SK-N-SH (cell line): ENCODE measurements around the gene PHC2. TPM values are rescaled to one million over a fixed set of nuclear protein-coding genes. Genes with fewer than 3 reads are reported as not detected.

Experiments
- CTCF ChIA-PET: fragments of 300-600, 350-600 bp; formaldehyde crosslinking; extraction: SDS; loops from one replicate; lab custom pipeline; 2021; lab: Yijun Ruan, JAX
- POLR2A ChIA-PET: fragments of 350-600 bp; sonication (Branson Sonifier 250); formaldehyde crosslinking; extraction: SDS; loops from one replicate; lab custom pipeline; 2020; ENCODE audit warnings: antibody characterized with exemption, inconsistent platforms; lab: Yijun Ruan, JAX
- DNase-seq: peaks from one replicate; pipeline ENCODE4 v3.0.0; 2012
- H2AFZ ChIP-seq: fragments of 200-600 bp; sonication (generic); 2 replicates; pipeline ENCODE4 v1.8.1; 2016; ENCODE audit warnings: antibody characterized with exemption, mild to moderate bottlenecking, low read depth
- H3F3A ChIP-seq: fragments of 200-600 bp; sonication (generic); replicated peaks from 2 replicates; pipeline ENCODE3; 2016; ENCODE audit warnings: antibody characterized with exemption, mild to moderate bottlenecking; ENCODE audit not compliant: insufficient read depth
- H3K27ac ChIP-seq, 2 experiments: fragments of 200-500 bp in 1 of 2; fragments of 200-600 bp in 1 of 2; sonication (Bioruptor generic) in 1 of 2; sonication (generic), shearing (Covaris generic) in 1 of 2; 2 replicates each; pipeline versions ENCODE4 v1.5.1 to v1.6.1; 2014 to 2016; ENCODE audit warnings: low read depth in 2 of 2, inconsistent platforms in 1 of 2, low read length in 1 of 2, mild to moderate bottlenecking in 1 of 2, mixed read lengths in 1 of 2
- H3K27me3 ChIP-seq: fragments of 200-600 bp; sonication (generic), shearing (Covaris generic); 2 replicates; pipeline ENCODE4 v1.6.1; 2016; ENCODE audit warnings: mixed run types; ENCODE audit not compliant: insufficient read depth
- H3K36me3 ChIP-seq, 2 experiments: fragments of 200-500 bp in 1 of 2; fragments of 200-600 bp in 1 of 2; sonication (Bioruptor generic) in 1 of 2; sonication (generic) in 1 of 2; replicated peaks in 1 of 2; 2 replicates each; pipeline versions ENCODE3 to v1.5.1; 2014 to 2016; ENCODE audit warnings: low read length in 1 of 2, mild to moderate bottlenecking in 1 of 2; ENCODE audit not compliant: insufficient read depth in 2 of 2, control insufficient read depth in 1 of 2
- H3K4me1 ChIP-seq, 2 experiments: fragments of 200-500 bp in 1 of 2; fragments of 200-600 bp in 1 of 2; sonication (Bioruptor generic) in 1 of 2; sonication (generic), shearing (Covaris generic) in 1 of 2; 2 replicates each; pipeline versions ENCODE4 v1.5.1 to v1.6.1; 2014 to 2016; ENCODE audit warnings: low read depth in 1 of 2, low read length in 1 of 2, mixed run types in 1 of 2; ENCODE audit not compliant: insufficient read depth in 2 of 2, control insufficient read depth in 1 of 2
- H3K4me2 ChIP-seq: fragments of 200-600 bp; sonication (generic), shearing (Covaris generic); 2 replicates; pipeline ENCODE4 v1.6.1; 2017; ENCODE audit warnings: mixed run types
- H3K4me3 ChIP-seq, 2 experiments: fragments of 200-500 bp in 1 of 2; fragments of 200-600 bp in 1 of 2; sonication (Bioruptor generic) in 1 of 2; sonication (generic), shearing (Covaris generic) in 1 of 2; 2 replicates each; pipeline versions ENCODE4 v1.5.1 to v1.8.1; 2014 to 2016; ENCODE audit warnings: low read depth in 2 of 2, inconsistent platforms in 1 of 2, low read length in 1 of 2, mild to moderate bottlenecking in 1 of 2, mixed read lengths in 1 of 2, moderate library complexity in 1 of 2
- H3K79me2 ChIP-seq: fragments of 200-600 bp; sonication (generic); 2 replicates; pipeline ENCODE4 v1.8.1; 2017; ENCODE audit warnings: mild to moderate bottlenecking; ENCODE audit not compliant: insufficient read depth
- H3K9ac ChIP-seq: fragments of 200-600 bp; sonication (generic); 2 replicates; pipeline ENCODE4 v1.6.1; 2017; ENCODE audit warnings: mixed run types
- H3K9me2 ChIP-seq: fragments of 200-600 bp; sonication (generic); 2 replicates; pipeline ENCODE4 v1.6.1; 2017; ENCODE audit warnings: mixed run types
- H3K9me3 ChIP-seq: fragments of 200-600 bp; sonication (generic); 2 replicates; pipeline ENCODE4 v1.6.1; 2017; ENCODE audit warnings: mixed run types, mild to moderate bottlenecking, moderate library complexity
- H4K20me1 ChIP-seq: fragments of 200-600 bp; sonication (generic); 2 replicates; pipeline ENCODE4 v1.6.1; 2017; ENCODE audit warnings: mild to moderate bottlenecking, mixed run types; ENCODE audit not compliant: insufficient read depth
- NFIC ChIP-seq: IDR thresholded peaks from 2 replicates; pipeline ENCODE4 v1.4.0; 2012; ENCODE audit warnings: borderline replicate concordance
- RXRA ChIP-seq: IDR thresholded peaks from 2 replicates; pipeline ENCODE4 v1.4.0; 2012; ENCODE audit warnings: low read depth, mild to moderate bottlenecking, borderline replicate concordance
- SMC3 ChIP-seq: IDR thresholded peaks from 2 replicates; pipeline ENCODE4 v1.6.1; 2012; ENCODE audit warnings: low read depth, low read length, improper control_type of control experiment
- WGBS: methylation state at CpG from one replicate; pipeline ENCODE4 v1.1.6; 2017; ENCODE audit warnings: low lambda C conversion rate; 5-methylcytosine and 5-hydroxymethylcytosine counted together
- polyA plus RNA-seq, 3 experiments: library from polyadenylated mRNA; depleted of rRNA; stranded (reverse); fragments of >200 nt; gene quantifications; 2 replicates each; pipeline ENCODE4 v1.2.3, GENCODE V29; 2012
- TF ChIP-seq, protein P1 (sequence below): IDR thresholded peaks from 2 replicates; pipeline ENCODE4 v1.6.1; 2012; ENCODE audit warnings: mild to moderate bottlenecking, low read depth, low read length, moderate library complexity

The PHC2 gene
- polyA plus RNA-seq, 1 of the 3 experiments (the other 2 are of a cell fraction) = 98.7 TPM

DNA sequence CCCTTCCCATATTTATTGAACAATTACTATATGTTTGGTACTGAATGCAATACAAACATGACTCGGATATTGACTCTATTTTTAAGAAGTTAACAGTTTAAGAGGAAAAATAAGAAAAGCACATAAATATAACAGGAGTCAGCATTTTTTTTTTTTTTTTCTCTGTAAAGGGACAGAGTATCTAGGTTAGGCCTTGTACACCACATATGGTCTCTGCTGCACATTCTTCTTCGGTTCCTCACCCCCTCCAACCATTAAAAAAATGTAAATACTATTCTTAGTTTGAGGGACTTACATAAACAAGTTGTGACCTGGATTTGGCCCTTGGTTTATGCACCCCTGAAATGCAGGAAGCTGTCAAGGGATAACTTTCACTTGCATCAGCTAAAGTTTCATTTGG, 40.4 kb downstream of the PHC2 start (continued):
- TF ChIP-seq, protein P1, sequence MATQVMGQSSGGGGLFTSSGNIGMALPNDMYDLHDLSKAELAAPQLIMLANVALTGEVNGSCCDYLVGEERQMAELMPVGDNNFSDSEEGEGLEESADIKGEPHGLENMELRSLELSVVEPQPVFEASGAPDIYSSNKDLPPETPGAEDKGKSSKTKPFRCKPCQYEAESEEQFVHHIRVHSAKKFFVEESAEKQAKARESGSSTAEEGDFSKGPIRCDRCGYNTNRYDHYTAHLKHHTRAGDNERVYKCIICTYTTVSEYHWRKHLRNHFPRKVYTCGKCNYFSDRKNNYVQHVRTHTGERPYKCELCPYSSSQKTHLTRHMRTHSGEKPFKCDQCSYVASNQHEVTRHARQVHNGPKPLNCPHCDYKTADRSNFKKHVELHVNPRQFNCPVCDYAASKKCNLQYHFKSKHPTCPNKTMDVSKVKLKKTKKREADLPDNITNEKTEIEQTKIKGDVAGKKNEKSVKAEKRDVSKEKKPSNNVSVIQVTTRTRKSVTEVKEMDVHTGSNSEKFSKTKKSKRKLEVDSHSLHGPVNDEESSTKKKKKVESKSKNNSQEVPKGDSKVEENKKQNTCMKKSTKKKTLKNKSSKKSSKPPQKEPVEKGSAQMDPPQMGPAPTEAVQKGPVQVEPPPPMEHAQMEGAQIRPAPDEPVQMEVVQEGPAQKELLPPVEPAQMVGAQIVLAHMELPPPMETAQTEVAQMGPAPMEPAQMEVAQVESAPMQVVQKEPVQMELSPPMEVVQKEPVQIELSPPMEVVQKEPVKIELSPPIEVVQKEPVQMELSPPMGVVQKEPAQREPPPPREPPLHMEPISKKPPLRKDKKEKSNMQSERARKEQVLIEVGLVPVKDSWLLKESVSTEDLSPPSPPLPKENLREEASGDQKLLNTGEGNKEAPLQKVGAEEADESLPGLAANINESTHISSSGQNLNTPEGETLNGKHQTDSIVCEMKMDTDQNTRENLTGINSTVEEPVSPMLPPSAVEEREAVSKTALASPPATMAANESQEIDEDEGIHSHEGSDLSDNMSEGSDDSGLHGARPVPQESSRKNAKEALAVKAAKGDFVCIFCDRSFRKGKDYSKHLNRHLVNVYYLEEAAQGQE = no peak
- no peak for TF ChIP-seq SMC3

DNA sequence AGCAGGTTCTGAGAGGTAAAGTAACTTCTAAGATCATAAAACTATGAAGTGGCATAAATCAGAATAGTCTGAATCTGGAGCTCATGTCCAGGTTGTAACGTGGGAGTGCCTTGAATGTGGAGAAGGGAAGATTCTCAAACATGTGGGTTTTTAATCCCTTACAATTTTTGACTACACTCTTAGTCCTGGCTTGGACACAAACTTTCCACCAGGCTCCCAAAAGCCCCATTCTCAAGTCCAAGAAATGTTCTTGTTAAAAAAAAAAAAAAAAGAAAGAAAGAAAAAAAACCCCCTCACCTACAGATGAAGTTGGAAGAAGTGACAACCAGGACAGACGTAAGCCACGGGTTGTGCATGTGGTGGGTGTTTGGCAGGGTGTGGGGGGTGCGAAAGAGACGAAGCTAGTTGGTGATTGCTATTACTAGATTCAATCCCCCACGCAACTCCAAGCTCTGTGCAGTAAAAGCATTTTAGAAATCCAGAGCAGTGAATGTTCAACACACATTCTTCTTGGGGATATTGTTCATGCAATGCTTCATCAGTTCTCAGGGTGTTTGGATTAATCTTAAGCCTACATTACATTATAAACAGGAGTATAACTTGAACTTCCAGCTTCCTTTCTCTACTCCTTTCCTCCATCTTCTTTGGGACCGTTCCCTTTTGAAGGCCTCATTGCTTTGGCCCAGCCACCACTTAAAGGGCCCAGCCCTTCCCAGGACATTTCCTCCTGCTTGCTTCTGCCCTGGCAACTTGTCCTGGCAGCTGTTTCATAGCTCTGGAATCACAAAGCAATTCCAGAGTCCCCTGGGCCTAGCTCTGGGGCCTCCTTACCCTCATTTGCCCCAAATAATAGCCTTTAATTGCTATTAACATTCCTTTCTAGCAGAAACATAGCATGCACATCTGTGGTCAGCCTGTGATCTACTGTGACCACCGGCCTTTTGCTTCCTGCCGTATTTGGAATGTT, 41.8 kb downstream of the PHC2 start:
- Histone ChIP-seq H3K79me2 (no peaks in the 10 kb centered on the region), H3K27me3 (no peaks in the 10 kb centered on the region), H3K4me3 (no peak overlapping the region), H2AFZ (no peak overlapping the region), H3K9me3 (no peaks in the 10 kb centered on the region), H3K36me3 (no peaks in the 10 kb centered on the region)
- no peak for DNase-seq
- CTCF ChIA-PET = interaction anchor here (0.6 to 1.8 kb wide), 6 partner anchors 14 to 294 kb away, joined by 3 to 7 read pairs (median 4); no protein-coding TSS in a partner anchor
- POLR2A ChIA-PET = no interaction called here
- no peak for TF ChIP-seq RXRA
- TF ChIP-seq NFIC = no peak
- TF ChIP-seq, protein P1 = 0 out of 2 replicates have a peak, but pooled peaks have one; percentile 10
- TF ChIP-seq, all 33 proteins: peak for 1
- peak overlapping the region; percentile 16 to 48; a peak in 2 of 4 replicates for H3K27ac ChIP-seq
- no peak overlapping the region for H3K4me2 ChIP-seq
- no peaks in the 10 kb centered on the region for H4K20me1 ChIP-seq
- no peaks in the 10 kb centered on the region for H3K9me2 ChIP-seq
- H3K4me1 ChIP-seq = peaks cover 6 to 19% of the 10 kb centered on the region in 2 experiments
- no peak overlapping the region for H3K9ac ChIP-seq
- WGBS = 76% methylated on average over 9 of the region's 9 CpGs
- no peaks in the 10 kb centered on the region for H3F3A ChIP-seq
